Measurements from ENCODE around the gene CTNND2.

CTNND2 gene

GRCh38 chr5:11931638-11932037 is 27.4 kb upstream of the CTNND2 start:
- no peaks in the 10 kb centered on the region for H3K9me2 ChIP-seq (replicated peaks; ENCODE audit: control insufficient read depth, low read length)
- H3F3A ChIP-seq (ENCODE audit: control insufficient read depth, insufficient read depth): no peaks in the 10 kb centered on the region
- TF ChIP-seq CTCF (IDR thresholded peaks at IDR 0.05; ENCODE audit: low read depth, low read length, poor library complexity, severe bottlenecking): no peak
- TF ChIP-seq EZH2phosphoT487 (IDR thresholded peaks at IDR 0.05; ENCODE audit: borderline replicate concordance, low read length): no peak
- H3K36me3 ChIP-seq (ENCODE audit: control insufficient read depth, low read length): no peaks in the 10 kb centered on the region
- no peaks in the 10 kb centered on the region for H3K4me1 ChIP-seq (ENCODE audit: control insufficient read depth, low read length)
- no peak overlapping the region for H3K4me3 ChIP-seq (ENCODE audit: low read length)
- no peaks in the 10 kb centered on the region for H3K9me3 ChIP-seq (ENCODE audit: control insufficient read depth, insufficient read depth, low read length)
- H3K27ac ChIP-seq (ENCODE audit: low read depth, low read length): no peak overlapping the region
- H4K20me1 ChIP-seq (ENCODE audit: control insufficient read depth, insufficient read depth, low read depth, low read length): no peaks in the 10 kb centered on the region
- no peak overlapping the region for H3K4me2 ChIP-seq (ENCODE audit: low read length)
- no peaks in the 10 kb centered on the region for H3K79me2 ChIP-seq (ENCODE audit: control insufficient read depth, low read length)
- H3K27me3 ChIP-seq (ENCODE audit: control insufficient read depth, low read length): no peaks in the 10 kb centered on the region

GRCh38 chr5:11928909-11929308 is 24.7 kb upstream of the CTNND2 start:
- no peaks in the 10 kb centered on the region for H3K36me3 ChIP-seq (ENCODE audit: control insufficient read depth, low read length)
- H3K9me2 ChIP-seq (replicated peaks; ENCODE audit: control insufficient read depth, low read length): no peaks in the 10 kb centered on the region
- no peaks in the 10 kb centered on the region for H4K20me1 ChIP-seq (ENCODE audit: control insufficient read depth, insufficient read depth, low read depth, low read length)
- no peak for TF ChIP-seq CTCF (IDR thresholded peaks at IDR 0.05; ENCODE audit: low read depth, low read length, poor library complexity, severe bottlenecking)
- no peak for TF ChIP-seq EZH2phosphoT487 (IDR thresholded peaks at IDR 0.05; ENCODE audit: borderline replicate concordance, low read length)
- H3K4me1 ChIP-seq (ENCODE audit: control insufficient read depth, low read length): no peaks in the 10 kb centered on the region
- H3K4me2 ChIP-seq (ENCODE audit: low read length): no peak overlapping the region
- no peaks in the 10 kb centered on the region for H3K79me2 ChIP-seq (ENCODE audit: control insufficient read depth, low read length)
- no peaks in the 10 kb centered on the region for H3K9me3 ChIP-seq (ENCODE audit: control insufficient read depth, insufficient read depth, low read length)
- H3K4me3 ChIP-seq (ENCODE audit: low read length): no peak overlapping the region
- no peak overlapping the region for H3K27ac ChIP-seq (ENCODE audit: low read depth, low read length)
- H3F3A ChIP-seq (ENCODE audit: control insufficient read depth, insufficient read depth): no peaks in the 10 kb centered on the region
- H3K27me3 ChIP-seq (ENCODE audit: control insufficient read depth, low read length): no peaks in the 10 kb centered on the region

- TF ChIP-seq CTCF (IDR thresholded peaks at IDR 0.05; ENCODE audit: low read depth, low read length, poor library complexity, severe bottlenecking) (no peak), EZH2phosphoT487 (IDR thresholded peaks at IDR 0.05; ENCODE audit: borderline replicate concordance, low read length) (no peak)
- Histone ChIP-seq H4K20me1 (ENCODE audit: control insufficient read depth, insufficient read depth, low read depth, low read length) (no peaks in the 10 kb centered on the region), H3K4me3 (ENCODE audit: low read length) (no peak overlapping the region), H3K4me2 (ENCODE audit: low read length) (no peak overlapping the region), H3K27ac (ENCODE audit: low read depth, low read length) (no peak overlapping the region), H3K9me2 (replicated peaks; ENCODE audit: control insufficient read depth, low read length) (no peaks in the 10 kb centered on the region), H3K79me2 (ENCODE audit: control insufficient read depth, low read length) (no peaks in the 10 kb centered on the region), H3K4me1 (ENCODE audit: control insufficient read depth, low read length) (no peaks in the 10 kb centered on the region), H3K36me3 (ENCODE audit: control insufficient read depth, low read length) (no peaks in the 10 kb centered on the region), H3K9me3 (ENCODE audit: control insufficient read depth, insufficient read depth, low read length) (peaks cover 4% of the 10 kb centered on the region; the same call in 1 of the 2 replicates), H3F3A (ENCODE audit: control insufficient read depth, insufficient read depth) (no peaks in the 10 kb centered on the region), H3K27me3 (ENCODE audit: control insufficient read depth, low read length) (no peaks in the 10 kb centered on the region)
Observed at GRCh38 chr5:11925701-11926100, 21.5 kb upstream of the CTNND2 start.

- no peak overlapping the region for H3K4me3 ChIP-seq (ENCODE audit: low read length)
- peaks cover 4% of the 10 kb centered on the region; the same call in 1 of the 2 replicates for H3K9me3 ChIP-seq (ENCODE audit: control insufficient read depth, insufficient read depth, low read length)
- no peak overlapping the region for H3K27ac ChIP-seq (ENCODE audit: low read depth, low read length)
- TF ChIP-seq EZH2phosphoT487 (IDR thresholded peaks at IDR 0.05; ENCODE audit: borderline replicate concordance, low read length): no peak
- TF ChIP-seq CTCF (IDR thresholded peaks at IDR 0.05; ENCODE audit: low read depth, low read length, poor library complexity, severe bottlenecking): no peak
- H4K20me1 ChIP-seq (ENCODE audit: control insufficient read depth, insufficient read depth, low read depth, low read length): no peaks in the 10 kb centered on the region
- no peaks in the 10 kb centered on the region for H3K4me1 ChIP-seq (ENCODE audit: control insufficient read depth, low read length)
- H3K4me2 ChIP-seq (ENCODE audit: low read length): no peak overlapping the region
- no peaks in the 10 kb centered on the region for H3K79me2 ChIP-seq (ENCODE audit: control insufficient read depth, low read length)
- no peaks in the 10 kb centered on the region for H3K36me3 ChIP-seq (ENCODE audit: control insufficient read depth, low read length)
- H3F3A ChIP-seq (ENCODE audit: control insufficient read depth, insufficient read depth): no peaks in the 10 kb centered on the region
- H3K9me2 ChIP-seq (replicated peaks; ENCODE audit: control insufficient read depth, low read length): no peaks in the 10 kb centered on the region
- H3K27me3 ChIP-seq (ENCODE audit: control insufficient read depth, low read length): no peaks in the 10 kb centered on the region
Observed at GRCh38 chr5:11922394-11922793, 18.1 kb upstream of the CTNND2 start.

Data from DOHH2 (cell line).